ENCODE measurements around the gene KSR2. TPM values are rescaled to one million over a fixed set of nuclear protein-coding genes. Genes with fewer than 3 reads are reported as not detected.

Gene KSR2
- total RNA-seq, 1 donor from 2014 or later = 0.30 TPM

GRCh38 chr12:117684471-117684870 lies 284.3 kb downstream of the KSR2 start:
- Histone ChIP-seq H3K27me3 (no peaks in the 10 kb centered on the region), H3K9ac (no peak overlapping the region), H2AFZ (replicated peaks) (no peak overlapping the region), H3K4me3 (no peak overlapping the region), H4K20me1 (ENCODE audit: low read depth) (no peaks in the 10 kb centered on the region), H3K79me2 (ENCODE audit: low read depth) (no peaks in the 10 kb centered on the region), H3K4me1 (peaks cover 7% of the 10 kb centered on the region), H3K9me3 (ENCODE audit: low read depth) (no peaks in the 10 kb centered on the region), H3K4me2 (no peak overlapping the region), H3K27ac (no peak overlapping the region), H3K36me3 (no peaks in the 10 kb centered on the region), H3F3A (ENCODE audit: low read depth) (no peaks in the 10 kb centered on the region)
- TF ChIP-seq EZH2 (IDR thresholded peaks at IDR 0.05) (no peak), CTCF (IDR thresholded peaks at IDR 0.05) (no peak), EZH2phosphoT487 (IDR thresholded peaks at IDR 0.05) (no peak)
- Mint-ChIP-seq H3K36me3 (no peaks in the 10 kb centered on the region), H3K27me3 (ENCODE audit: insufficient read depth, low read depth) (peaks cover 5% of the 10 kb centered on the region), H3K27ac (no peak overlapping the region), H3K4me1 (peaks cover 29% of the 10 kb centered on the region), H3K4me3 (no peak overlapping the region), H3K9me3 (no peaks in the 10 kb centered on the region)
- DNase-seq (ENCODE audit: low spot score) = no peak

DNA sequence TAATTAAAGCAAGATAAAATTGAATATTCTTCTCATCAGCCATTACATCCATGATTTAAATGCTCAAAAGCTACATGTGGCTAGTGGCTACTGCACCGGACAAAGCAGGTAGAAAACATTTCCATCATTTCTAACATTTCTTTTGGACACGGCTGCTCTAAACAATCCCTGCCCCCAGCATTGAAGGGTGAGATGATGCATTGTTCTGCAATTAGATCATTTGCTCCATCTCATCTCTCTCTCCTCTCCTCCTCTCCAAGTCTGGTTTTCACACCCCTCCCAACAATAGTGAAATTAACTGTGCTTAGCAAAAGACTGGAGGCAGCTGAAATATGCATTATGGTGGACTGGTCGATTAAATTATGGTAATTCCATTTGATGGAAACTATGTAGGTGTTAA lies 288.5 kb downstream of the KSR2 start:
- no peak overlapping the region for H3K4me3 ChIP-seq

DNA sequence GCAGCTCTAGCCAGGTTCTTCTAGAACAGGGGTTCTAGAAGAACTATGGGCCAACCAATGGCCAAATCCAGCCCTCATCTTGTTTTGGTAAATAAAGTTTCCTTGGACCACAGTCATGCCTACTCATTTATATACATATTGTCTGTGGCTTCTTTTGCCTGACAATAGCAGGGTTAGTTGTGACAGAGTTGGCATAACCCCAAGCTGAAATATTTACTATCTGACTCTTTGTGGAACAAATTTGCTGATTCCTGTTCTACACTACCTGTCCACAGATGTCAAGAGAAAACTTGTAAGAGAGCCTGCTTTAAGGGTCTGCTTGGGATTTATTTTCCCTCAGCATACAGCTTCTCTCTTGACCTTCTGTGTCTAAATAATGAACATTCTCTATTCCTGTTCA lies 289.0 kb downstream of the KSR2 start:
- Histone ChIP-seq H3K4me3 (no peak overlapping the region), H3K4me1 (peaks cover 4% of the 10 kb centered on the region), H3F3A (ENCODE audit: low read depth) (no peaks in the 10 kb centered on the region), H3K79me2 (ENCODE audit: low read depth) (no peaks in the 10 kb centered on the region), H3K9ac (no peak overlapping the region), H3K9me3 (ENCODE audit: low read depth) (no peaks in the 10 kb centered on the region), H4K20me1 (ENCODE audit: low read depth) (no peaks in the 10 kb centered on the region), H3K27me3 (no peaks in the 10 kb centered on the region), H3K27ac (no peak overlapping the region), H2AFZ (replicated peaks) (no peak overlapping the region), H3K4me2 (no peak overlapping the region), H3K36me3 (no peaks in the 10 kb centered on the region)
- Mint-ChIP-seq H3K4me1 (peaks cover 2% of the 10 kb centered on the region), H3K9me3 (peaks cover 7% of the 10 kb centered on the region), H3K36me3 (no peaks in the 10 kb centered on the region), H3K27ac (no peak overlapping the region), H3K4me3 (no peak overlapping the region), H3K27me3 (ENCODE audit: insufficient read depth, low read depth) (peaks cover 6% of the 10 kb centered on the region)
- no peak for TF ChIP-seq CTCF (IDR thresholded peaks at IDR 0.05)
- no peak for TF ChIP-seq EZH2 (IDR thresholded peaks at IDR 0.05)
- TF ChIP-seq EZH2phosphoT487 (IDR thresholded peaks at IDR 0.05) = no peak
- DNase-seq (ENCODE audit: low spot score) = no peak

More for the DNA sequence above, 288.5 kb downstream of the KSR2 start:
- Histone ChIP-seq H4K20me1 (ENCODE audit: low read depth) (no peaks in the 10 kb centered on the region), H3K27me3 (no peaks in the 10 kb centered on the region), H3F3A (ENCODE audit: low read depth) (no peaks in the 10 kb centered on the region), H3K4me1 (peaks cover 6% of the 10 kb centered on the region), H3K9me3 (ENCODE audit: low read depth) (no peaks in the 10 kb centered on the region), H3K27ac (no peak overlapping the region), H2AFZ (replicated peaks) (no peak overlapping the region), H3K4me2 (no peak overlapping the region), H3K9ac (no peak overlapping the region), H3K36me3 (no peaks in the 10 kb centered on the region), H3K79me2 (ENCODE audit: low read depth) (no peaks in the 10 kb centered on the region)
- peaks cover 6% of the 10 kb centered on the region for H3K4me1 Mint-ChIP-seq
- peaks cover 5% of the 10 kb centered on the region for H3K27me3 Mint-ChIP-seq (ENCODE audit: insufficient read depth, low read depth)
- H3K4me3 Mint-ChIP-seq = no peak overlapping the region
- H3K27ac Mint-ChIP-seq = no peak overlapping the region
- no peaks in the 10 kb centered on the region for H3K36me3 Mint-ChIP-seq
- DNase-seq (ENCODE audit: low spot score) = no peak
- H3K9me3 Mint-ChIP-seq = peaks cover 2% of the 10 kb centered on the region
- no peak for TF ChIP-seq CTCF (IDR thresholded peaks at IDR 0.05)
- TF ChIP-seq EZH2 (IDR thresholded peaks at IDR 0.05) = no peak
- no peak for TF ChIP-seq EZH2phosphoT487 (IDR thresholded peaks at IDR 0.05)
